Kidney (tissue), 14 donors: Measurements from ENCODE around the gene SNX18. TPM values are rescaled to one million over a fixed set of nuclear protein-coding genes. Genes with fewer than 3 reads are reported as not detected.

Experiments
- DNase-seq, 5 donors: peaks; one replicate each; pipeline ENCODE4 v3.0.0-alpha.2; 2013 to 2020
- FAIRE-seq: peaks from 2 replicates; lab custom pipeline; 2012; peaks lifted over from hg19 to GRCh38; lab: Jason Lieb, UNC
- H3K27ac ChIP-seq, 2 donors: one replicate each; pipeline ENCODE4 v1.7.0; 2013; ENCODE audit warnings: low read depth in 2 of 2, low read length in 2 of 2, inconsistent platforms in 1 of 2
- H3K27me3 ChIP-seq: one replicate; pipeline ENCODE4 v1.7.1; 2013; ENCODE audit warnings: low read length, inconsistent platforms; ENCODE audit not compliant: control insufficient read depth, insufficient read depth
- H3K36me3 ChIP-seq, 3 donors: one replicate each; pipeline versions ENCODE4 v1.7.0 to v1.7.1; 2013; ENCODE audit warnings: low read length in 3 of 3, control low read depth in 1 of 3, inconsistent platforms in 1 of 3; ENCODE audit not compliant: insufficient read depth in 3 of 3, control insufficient read depth in 2 of 3
- H3K4me1 ChIP-seq, 3 donors: one replicate each; pipeline versions ENCODE4 v1.7.0 to v1.7.1; 2013; ENCODE audit warnings: low read length in 3 of 3, inconsistent platforms in 1 of 3, low read depth in 1 of 3; ENCODE audit not compliant: control insufficient read depth in 2 of 3, insufficient read depth in 2 of 3
- H3K4me3 ChIP-seq, 3 donors: one replicate each; pipeline versions ENCODE4 v1.7.0 to v1.8.1; 2013; ENCODE audit warnings: low read length in 3 of 3, control low read depth in 1 of 3, inconsistent platforms in 1 of 3
- H3K9ac ChIP-seq, 3 donors: one replicate each; pipeline versions ENCODE4 v1.7.0 to v1.7.1; 2013; ENCODE audit warnings: low read length in 3 of 3, control low read depth in 1 of 3, inconsistent platforms in 1 of 3
- H3K9me3 ChIP-seq, 3 donors: one replicate each; pipeline versions ENCODE4 v1.7.0 to v1.7.1; 2013; ENCODE audit warnings: low read length in 3 of 3, control low read depth in 1 of 3, inconsistent platforms in 1 of 3; ENCODE audit not compliant: control insufficient read depth in 2 of 3, insufficient read depth in 1 of 3
- CTCF ChIP-seq: IDR thresholded peaks from 3 replicates; pipeline ENCODE4 v1.5.1; 2012; ENCODE audit warnings: mild to moderate bottlenecking, moderate library complexity, borderline replicate concordance; ENCODE audit not compliant: insufficient read depth; ENCODE audit errors: extremely low read depth
- intact Hi-C: fragments of 100-400 bp; cut with DNase I; formaldehyde crosslinking; loops from one replicate; pipeline ENCODE4 v1.11.1; 2022
- polyA plus RNA-seq: library from polyadenylated mRNA; stranded (reverse); fragments of 350-450 nt; fragmentation: Illumina TruSeq; extraction: RNeasy Lipid Tissue Mini Kit (QIAGEN cat#74804); gene quantifications from one replicate; pipeline ENCODE4 v1.2.3, GENCODE V29; 2014; ENCODE audit warnings: low read depth, low replicate concordance; ENCODE audit not compliant: insufficient read depth
- total RNA-seq: library from RNA; stranded (reverse); fragmentation: NEBNext Ultra II Directional; extraction: Animal tissue kit (Norgen Biotek cat#: 25700); gene quantifications from one replicate; pipeline ENCODE4 v1.2.1, GENCODE V29; 2021
- donor health status: control.
- donor health status: control.
- donor health status: control.
- donor health status: control.
- donor health status: control.
- donor health status: DM: yes; HTN: yes; CAD: no.
- donor health status: Normal renal cell carcinoma (clear cell type).

SNX18 gene
- total and polyA plus RNA-seq, 2 donors from 2014 or later: 10.4 to 40.5 TPM

GRCh38 chr5:54514291-54514690, 3.3 kb upstream of the SNX18 start:
- H3K27ac ChIP-seq: no peak overlapping the region
- intact Hi-C loops: loop anchor here (5.0 kb wide), 1 partner anchor 333 kb away; no protein-coding TSS in a partner anchor
- FAIRE-seq: no peak

GRCh38 chr5:54514841-54515432, 2.6 kb upstream of the SNX18 start:
- DNase-seq: peak in 3 of 5 donors; percentile 53 to 78 (median 63)
- no peaks in the 10 kb centered on the region for H3K27me3 ChIP-seq
- no peaks in the 10 kb centered on the region for H3K36me3 ChIP-seq
- H3K9ac ChIP-seq: no peak overlapping the region
- H3K4me1 ChIP-seq: peaks cover 0 to 18% (median 6%) of the 10 kb centered on the region in 3 donors
- intact Hi-C loops: loop anchor here (5.0 kb wide), 1 partner anchor 332 kb away; no protein-coding TSS in a partner anchor
- H3K27ac ChIP-seq: no peak overlapping the region
- TF ChIP-seq CTCF: no peak
- no peak for FAIRE-seq
- no peaks in the 10 kb centered on the region for H3K9me3 ChIP-seq
- no peak overlapping the region for H3K4me3 ChIP-seq

More at GRCh38 chr5:54514291-54514690, 3.3 kb upstream of the SNX18 start:
- DNase-seq: peak in 4 of 5 donors; percentile 53 to 65 (median 59)
- no peaks in the 10 kb centered on the region for H3K27me3 ChIP-seq
- no peaks in the 10 kb centered on the region for H3K36me3 ChIP-seq
- H3K9me3 ChIP-seq: no peaks in the 10 kb centered on the region
- H3K4me3 ChIP-seq: no peak overlapping the region
- TF ChIP-seq CTCF: no peak
- peaks cover 0 to 13% (median 6%) of the 10 kb centered on the region in 3 donors for H3K4me1 ChIP-seq
- no peak overlapping the region for H3K9ac ChIP-seq

GRCh38 chr5:54515634-54516033, 1.9 kb upstream of the SNX18 start:
- no peak for DNase-seq
- peaks cover 0 to 21% (median 6%) of the 10 kb centered on the region in 3 donors for H3K4me1 ChIP-seq
- intact Hi-C loops: no loop called here
- no peak overlapping the region for H3K9ac ChIP-seq
- H3K27me3 ChIP-seq: no peaks in the 10 kb centered on the region
- no peaks in the 10 kb centered on the region for H3K9me3 ChIP-seq
- H3K4me3 ChIP-seq: no peak overlapping the region
- no peak for TF ChIP-seq CTCF
- no peak for FAIRE-seq
- no peaks in the 10 kb centered on the region for H3K36me3 ChIP-seq
- no peak overlapping the region for H3K27ac ChIP-seq
